GM12878 (cell line): ENCODE data around the gene EME2. TPM values are rescaled to one million over a fixed set of nuclear protein-coding genes. Genes with fewer than 3 reads are reported as not detected.

Experiments
- ATAC-seq: fragments of 200-7000 bp; cut with Tn5 transposase; 3 replicates; pipeline ENCODE4 v1.9.1; 2020; ENCODE audit warnings: mild to moderate bottlenecking, moderate library complexity
- BruUV-seq: library from RNA; stranded (reverse); fragments of 400-500 nt; replicated peaks from 2 replicates; lab custom pipeline; 2021; lab: Mats Ljungman, UMichigan
- CTCF ChIA-PET: fragments of 300-600 bp; sonication (Branson Sonifier 250); formaldehyde crosslinking; extraction: SDS; loops from one replicate; lab custom pipeline; 2021; ENCODE audit warnings: inconsistent platforms; lab: Yijun Ruan, JAX
- POLR2A ChIA-PET: fragments of 350-600 bp; formaldehyde crosslinking; extraction: SDS; loops from one replicate; lab custom pipeline; 2021; ENCODE audit warnings: inconsistent platforms; lab: Charles Lee
- RAD21 ChIA-PET: fragments of 300-600 bp; sonication (Branson Sonifier 250); formaldehyde crosslinking; loops from one replicate; lab custom pipeline; 2023; ENCODE audit warnings: antibody characterized with exemption; ENCODE audit not compliant: unreplicated experiment; lab: Charles Lee
- SMC1A ChIA-PET: fragments of 300-600 bp; sonication (Branson Sonifier 250); formaldehyde crosslinking; loops from one replicate; lab custom pipeline; 2023; ENCODE audit not compliant: unreplicated experiment, uncharacterized antibody; lab: Charles Lee
- DNase-seq: peaks from one replicate; pipeline ENCODE4 v3.0.0-alpha.2; 2011; ENCODE audit warnings: low read depth, low spot score
- FAIRE-seq: peaks from 3 replicates; lab custom pipeline; 2011; peaks lifted over from hg19 to GRCh38; lab: Jason Lieb, UNC
- H2AFZ ChIP-seq: 2 replicates; pipeline ENCODE4 v1.6.0; 2011; ENCODE audit warnings: low read depth, low read length, control low read depth; ENCODE audit not compliant: control insufficient read depth
- H3K27ac ChIP-seq: 2 replicates; pipeline ENCODE4 v1.5.1; 2011; ENCODE audit warnings: control low read depth; ENCODE audit not compliant: control insufficient read depth, insufficient read depth
- H3K27me3 ChIP-seq, 2 experiments: replicated peaks in 1 of 2; 2 replicates each; pipeline versions ENCODE4 v1.6.0 to v1.6.1; 2011; ENCODE audit warnings: low read length in 1 of 2; ENCODE audit not compliant: control insufficient read depth in 2 of 2, insufficient read depth in 2 of 2
- H3K36me3 ChIP-seq, 2 experiments: 2 replicates each; pipeline ENCODE4 v1.5.1; 2011; ENCODE audit warnings: low read length in 1 of 2; ENCODE audit not compliant: control insufficient read depth in 2 of 2, insufficient read depth in 2 of 2
- H3K4me1 ChIP-seq: 2 replicates; pipeline ENCODE4 v1.6.1; 2011; ENCODE audit warnings: mild to moderate bottlenecking, low read length, moderate library complexity, mixed read lengths; ENCODE audit not compliant: control insufficient read depth, insufficient read depth
- H3K4me2 ChIP-seq: 2 replicates; pipeline ENCODE4 v1.6.0; 2011; ENCODE audit warnings: control low read depth; ENCODE audit not compliant: control insufficient read depth, insufficient read depth
- H3K4me3 ChIP-seq: fragments of 200-600 bp; sonication (generic); 2 replicates; pipeline ENCODE4 v1.5.1; 2016
- H3K79me2 ChIP-seq: 2 replicates; pipeline ENCODE4 v1.6.0; 2011; ENCODE audit warnings: low read length; ENCODE audit not compliant: control insufficient read depth, insufficient read depth
- H3K9ac ChIP-seq: 2 replicates; pipeline ENCODE4 v1.8.0; 2011; ENCODE audit warnings: low read length, control low read depth, mixed read lengths; ENCODE audit not compliant: control insufficient read depth, insufficient read depth
- H3K9me3 ChIP-seq: replicated peaks from 3 replicates; pipeline ENCODE4 v1.5.1; 2011; ENCODE audit warnings: mild to moderate bottlenecking, low read length; ENCODE audit not compliant: control insufficient read depth, insufficient read depth
- H4K20me1 ChIP-seq: 2 replicates; pipeline ENCODE4 v1.6.0; 2011; ENCODE audit not compliant: control insufficient read depth, insufficient read depth
- PAX8 ChIP-seq: fragments of 450-650 bp; IDR thresholded peaks from 2 replicates; pipeline ENCODE4 v1.6.1; 2017; ENCODE audit warnings: mild to moderate bottlenecking, moderate library complexity
- SUZ12 ChIP-seq: fragments of 200-600 bp; sonication (generic); IDR thresholded peaks from one replicate; pipeline ENCODE4 v1.6.1; 2018; ENCODE audit warnings: antibody characterized with exemption, mild to moderate bottlenecking; ENCODE audit not compliant: unreplicated experiment
- ZBTB33 ChIP-seq: fragments of 450-650 bp; IDR thresholded peaks from 2 replicates; pipeline ENCODE4 v1.6.1; 2017; ENCODE audit warnings: mild to moderate bottlenecking
- WGBS: methylation state at CpG from one replicate; pipeline ENCODE4 v1.1.6; 2016; ENCODE audit warnings: low lambda C conversion rate; ENCODE audit not compliant: insufficient replicate concordance, insufficient coverage; ENCODE audit errors: missing lambda C conversion rate; 5-methylcytosine and 5-hydroxymethylcytosine counted together
- in situ Hi-C: fragments of 300-500 bp; cut with MboI; formaldehyde crosslinking; loops from 9 replicates; pipeline ENCODE4 v1.14.3; 2018; ENCODE audit warnings: mixed read lengths
- intact Hi-C: fragments of 100-400 bp; cut with micrococcal nuclease; formaldehyde crosslinking; loops from one replicate; pipeline ENCODE4 v1.14.2; 2022; ENCODE audit not compliant: unreplicated experiment
- polyA plus RNA-seq, 11 experiments: library from polyadenylated mRNA; depleted of rRNA in 4 of 11; unstranded in 6 of 11; stranded (reverse) in 5 of 11; fragments of >200 nt; fragmentation: Nextera tagmentation in 4 of 11; fragmentation: Illumina TruSeq in 1 of 11; extraction: Ambion mirVana in 4 of 11; extraction: Trizol in 1 of 11; gene quantifications; 1 replicate in 1 of 11; 2 replicates in 10 of 11; pipeline versions ENCODE4 v1.2.1 to v1.2.3, GENCODE V29; 2011 to 2016; ENCODE audit warnings: inconsistent platforms in 2 of 11, missing spikeins in 2 of 11, low read depth in 1 of 11
- total RNA-seq, 4 experiments: library from RNA; depleted of rRNA in 3 of 4; stranded (reverse); fragments of >200 nt in 3 of 4; fragmentation: Illumina TruSeq in 1 of 4; extraction: Trizol in 1 of 4; gene quantifications; 2 replicates each; pipeline versions ENCODE4 v1.2.1 to v1.2.3, GENCODE V29; 2013 to 2021
- TF ChIP-seq, protein P1 (sequence below), 3 experiments: IDR thresholded peaks in 2 of 3; conservative IDR thresholded peaks in 1 of 3; 2 replicates each; pipeline ENCODE4 v1.5.1; 2011; ENCODE audit warnings: low read depth in 3 of 3, low read length in 3 of 3, mild to moderate bottlenecking in 3 of 3, control low read depth in 2 of 3, moderate library complexity in 2 of 3, inconsistent platforms in 1 of 3, mixed read lengths in 1 of 3; ENCODE audit not compliant: control insufficient read depth in 2 of 3, insufficient read depth in 1 of 3; ENCODE audit errors: extremely low read depth in 1 of 3

Gene EME2
- total and polyA plus RNA-seq, 10 of the 15 experiments (the other 5 are each of a cell fraction or from before 2014, with no cell fraction given), result 0.29 to 16.9 (median 4.1) TPM

DNA sequence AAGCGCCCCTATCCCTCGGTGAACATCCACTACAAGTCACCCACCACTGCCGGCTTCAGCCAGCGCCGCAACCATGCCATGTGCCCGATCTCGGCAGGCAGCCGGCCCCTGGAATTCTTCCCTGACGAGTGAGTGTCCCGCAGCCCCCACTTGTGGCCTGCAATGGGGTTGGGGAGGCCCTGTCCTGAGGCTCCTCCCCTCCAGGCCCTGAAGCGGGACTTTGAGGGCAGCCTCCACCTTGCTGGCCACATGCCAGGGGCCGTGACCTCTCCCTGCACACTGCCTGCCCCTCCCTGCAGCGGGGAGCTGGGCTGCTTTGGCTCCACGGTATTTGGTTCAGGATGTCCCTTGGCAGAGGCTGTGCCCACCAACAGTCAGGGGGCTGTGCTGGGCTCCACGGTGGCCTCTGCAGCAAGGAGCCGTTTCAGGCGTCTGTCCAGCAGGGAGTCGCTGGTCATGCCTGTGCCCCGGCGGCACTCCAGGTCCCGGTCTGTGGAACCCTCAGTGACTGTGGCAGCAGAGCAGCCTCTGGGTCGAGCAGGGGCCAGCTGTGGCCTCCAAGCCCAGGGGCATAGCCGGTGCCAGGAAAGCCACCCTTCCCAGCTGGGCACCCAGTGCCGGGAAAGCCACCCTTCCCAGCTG lies 9.6 kb upstream of the EME2 start (continued):
- TF ChIP-seq SUZ12, result no peak
- TF ChIP-seq, all 136 proteins: peak for 2

GRCh38 chr16:1763521-1764511 lies 8.8 kb upstream of the EME2 start:
- H3K4me2 ChIP-seq, result no peak overlapping the region
- ChIA-PET SMC1A (no interaction called here), RAD21 (no interaction called here), POLR2A (no interaction called here), CTCF (interaction anchor here (1.2 kb wide), 1 partner anchor 58 kb away, joined by 4 read pairs; the partner anchor contains the start of gene MAPK8IP3)
- H3K36me3 ChIP-seq, result peaks cover 0 to 25% of the 10 kb centered on the region in 2 experiments; a peak in 3 of 4 replicates
- no peaks in the 10 kb centered on the region for H3K79me2 ChIP-seq
- no peaks in the 10 kb centered on the region for H3K4me1 ChIP-seq
- no peak overlapping the region for H3K9ac ChIP-seq
- no peak overlapping the region for H3K4me3 ChIP-seq
- intact Hi-C loops, result no loop called here
- 96% methylated on average over 41 of the region's 81 CpGs for WGBS
- H3K27me3 ChIP-seq, result no peaks in the 10 kb centered on the region
- FAIRE-seq (no peak), DNase-seq (no peak), ATAC-seq (no peak)
- TF ChIP-seq, protein P1, sequence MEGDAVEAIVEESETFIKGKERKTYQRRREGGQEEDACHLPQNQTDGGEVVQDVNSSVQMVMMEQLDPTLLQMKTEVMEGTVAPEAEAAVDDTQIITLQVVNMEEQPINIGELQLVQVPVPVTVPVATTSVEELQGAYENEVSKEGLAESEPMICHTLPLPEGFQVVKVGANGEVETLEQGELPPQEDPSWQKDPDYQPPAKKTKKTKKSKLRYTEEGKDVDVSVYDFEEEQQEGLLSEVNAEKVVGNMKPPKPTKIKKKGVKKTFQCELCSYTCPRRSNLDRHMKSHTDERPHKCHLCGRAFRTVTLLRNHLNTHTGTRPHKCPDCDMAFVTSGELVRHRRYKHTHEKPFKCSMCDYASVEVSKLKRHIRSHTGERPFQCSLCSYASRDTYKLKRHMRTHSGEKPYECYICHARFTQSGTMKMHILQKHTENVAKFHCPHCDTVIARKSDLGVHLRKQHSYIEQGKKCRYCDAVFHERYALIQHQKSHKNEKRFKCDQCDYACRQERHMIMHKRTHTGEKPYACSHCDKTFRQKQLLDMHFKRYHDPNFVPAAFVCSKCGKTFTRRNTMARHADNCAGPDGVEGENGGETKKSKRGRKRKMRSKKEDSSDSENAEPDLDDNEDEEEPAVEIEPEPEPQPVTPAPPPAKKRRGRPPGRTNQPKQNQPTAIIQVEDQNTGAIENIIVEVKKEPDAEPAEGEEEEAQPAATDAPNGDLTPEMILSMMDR (IDR thresholded peaks at IDR 0.05 in 2 of 3, conservative IDR thresholded peaks at IDR 0.05 in 1 of 3; ENCODE audit: control insufficient read depth in 2 of 3, extremely low read depth in 1 of 3, insufficient read depth in 1 of 3, low read depth in 3 of 3, low read length in 3 of 3), result peak in 2 of 3 experiments; percentile 10 to 12; a peak in 1 of 6 replicates
- TF ChIP-seq ZBTB33 (peak; percentile 96), PAX8 (no peak)
- H3K9me3 ChIP-seq, result no peaks in the 10 kb centered on the region
- in situ Hi-C loops, result no loop called here
- BruUV-seq, result no TSS peak
- H2AFZ ChIP-seq, result no peak overlapping the region
- no peaks in the 10 kb centered on the region for H4K20me1 ChIP-seq
- no peak overlapping the region for H3K27ac ChIP-seq
